GM12878 (cell line): Measurements from ENCODE around the gene TRAF7. TPM values are rescaled to one million over a fixed set of nuclear protein-coding genes. Genes with fewer than 3 reads are reported as not detected.

Experiments
- ATAC-seq: fragments of 200-7000 bp; cut with Tn5 transposase; 3 replicates; pipeline ENCODE4 v1.9.1; 2020; ENCODE audit warnings: mild to moderate bottlenecking, moderate library complexity
- BruUV-seq: library from RNA; stranded (reverse); fragments of 400-500 nt; replicated peaks from 2 replicates; lab custom pipeline; 2021; lab: Mats Ljungman, UMichigan
- CTCF ChIA-PET: fragments of 300-600 bp; sonication (Branson Sonifier 250); formaldehyde crosslinking; extraction: SDS; loops from one replicate; lab custom pipeline; 2021; ENCODE audit warnings: inconsistent platforms; lab: Yijun Ruan, JAX
- POLR2A ChIA-PET: fragments of 350-600 bp; formaldehyde crosslinking; extraction: SDS; loops from one replicate; lab custom pipeline; 2021; ENCODE audit warnings: inconsistent platforms; lab: Charles Lee
- RAD21 ChIA-PET: fragments of 300-600 bp; sonication (Branson Sonifier 250); formaldehyde crosslinking; loops from one replicate; lab custom pipeline; 2023; ENCODE audit warnings: antibody characterized with exemption; ENCODE audit not compliant: unreplicated experiment; lab: Charles Lee
- SMC1A ChIA-PET: fragments of 300-600 bp; sonication (Branson Sonifier 250); formaldehyde crosslinking; loops from one replicate; lab custom pipeline; 2023; ENCODE audit not compliant: unreplicated experiment, uncharacterized antibody; lab: Charles Lee
- DNase-seq: peaks from one replicate; pipeline ENCODE4 v3.0.0-alpha.2; 2011; ENCODE audit warnings: low read depth, low spot score
- FAIRE-seq: peaks from 3 replicates; lab custom pipeline; 2011; peaks lifted over from hg19 to GRCh38; lab: Jason Lieb, UNC
- H2AFZ ChIP-seq: 2 replicates; pipeline ENCODE4 v1.6.0; 2011; ENCODE audit warnings: low read depth, low read length, control low read depth; ENCODE audit not compliant: control insufficient read depth
- H3K27ac ChIP-seq: 2 replicates; pipeline ENCODE4 v1.5.1; 2011; ENCODE audit warnings: control low read depth; ENCODE audit not compliant: control insufficient read depth, insufficient read depth
- H3K27me3 ChIP-seq, 2 experiments: replicated peaks in 1 of 2; 2 replicates each; pipeline versions ENCODE4 v1.6.0 to v1.6.1; 2011; ENCODE audit warnings: low read length in 1 of 2; ENCODE audit not compliant: control insufficient read depth in 2 of 2, insufficient read depth in 2 of 2
- H3K36me3 ChIP-seq, 2 experiments: 2 replicates each; pipeline ENCODE4 v1.5.1; 2011; ENCODE audit warnings: low read length in 1 of 2; ENCODE audit not compliant: control insufficient read depth in 2 of 2, insufficient read depth in 2 of 2
- H3K4me1 ChIP-seq: 2 replicates; pipeline ENCODE4 v1.6.1; 2011; ENCODE audit warnings: mild to moderate bottlenecking, low read length, moderate library complexity, mixed read lengths; ENCODE audit not compliant: control insufficient read depth, insufficient read depth
- H3K4me2 ChIP-seq: 2 replicates; pipeline ENCODE4 v1.6.0; 2011; ENCODE audit warnings: control low read depth; ENCODE audit not compliant: control insufficient read depth, insufficient read depth
- H3K4me3 ChIP-seq: fragments of 200-600 bp; sonication (generic); 2 replicates; pipeline ENCODE4 v1.5.1; 2016
- H3K79me2 ChIP-seq: 2 replicates; pipeline ENCODE4 v1.6.0; 2011; ENCODE audit warnings: low read length; ENCODE audit not compliant: control insufficient read depth, insufficient read depth
- H3K9ac ChIP-seq: 2 replicates; pipeline ENCODE4 v1.8.0; 2011; ENCODE audit warnings: low read length, control low read depth, mixed read lengths; ENCODE audit not compliant: control insufficient read depth, insufficient read depth
- H3K9me3 ChIP-seq: replicated peaks from 3 replicates; pipeline ENCODE4 v1.5.1; 2011; ENCODE audit warnings: mild to moderate bottlenecking, low read length; ENCODE audit not compliant: control insufficient read depth, insufficient read depth
- H4K20me1 ChIP-seq: 2 replicates; pipeline ENCODE4 v1.6.0; 2011; ENCODE audit not compliant: control insufficient read depth, insufficient read depth
- BMI1 ChIP-seq: fragments of 450-650 bp; IDR thresholded peaks from 2 replicates; pipeline ENCODE4 v1.6.1; 2016; ENCODE audit warnings: mild to moderate bottlenecking, moderate library complexity, borderline replicate concordance
- CBX5 ChIP-seq: sonication (generic); IDR thresholded peaks from 2 replicates; pipeline ENCODE4 v1.6.1; 2016; ENCODE audit warnings: low read depth, moderate library complexity, mild to moderate bottlenecking, inconsistent platforms
- CREB1 ChIP-seq: IDR thresholded peaks from 2 replicates; pipeline ENCODE4 v1.6.1; 2012; ENCODE audit warnings: low read depth, mild to moderate bottlenecking, inconsistent platforms
- EZH2 ChIP-seq: IDR thresholded peaks from 2 replicates; pipeline ENCODE4 v1.6.1; 2012; ENCODE audit warnings: low read depth, mild to moderate bottlenecking, control low read depth, inconsistent platforms, low read length, borderline replicate concordance; ENCODE audit not compliant: control insufficient read depth
- FOXM1 ChIP-seq: IDR thresholded peaks from 2 replicates; pipeline ENCODE4 v1.6.1; 2012; ENCODE audit warnings: low read depth, mild to moderate bottlenecking, inconsistent platforms, low read length, moderate library complexity
- MYC ChIP-seq: IDR thresholded peaks from 2 replicates; pipeline ENCODE4 v1.6.1; 2011; ENCODE audit warnings: mild to moderate bottlenecking, low read length, moderate library complexity, inconsistent platforms; ENCODE audit not compliant: insufficient read depth, insufficient replicate concordance, insufficient read length, severe bottlenecking
- NRF1 ChIP-seq: conservative IDR thresholded peaks from 2 replicates; pipeline ENCODE4 v1.6.1; 2011; ENCODE audit warnings: mild to moderate bottlenecking, low read depth, low read length, improper control_type of control experiment
- POU2F2 ChIP-seq: IDR thresholded peaks from 3 replicates; pipeline ENCODE4 v1.6.1; 2011; ENCODE audit warnings: low read depth, mild to moderate bottlenecking, low read length, borderline replicate concordance
- TARDBP ChIP-seq: IDR thresholded peaks from 2 replicates; pipeline ENCODE4 v1.6.1; 2016; ENCODE audit warnings: borderline replicate concordance
- TCF3 ChIP-seq: IDR thresholded peaks from 2 replicates; pipeline ENCODE4 v1.6.1; 2012; ENCODE audit warnings: low read depth, mild to moderate bottlenecking, low read length, borderline replicate concordance; ENCODE audit not compliant: insufficient read depth
- ZNF217 ChIP-seq: fragments of 450-650 bp; IDR thresholded peaks from 2 replicates; pipeline ENCODE4 v1.6.1; 2017; ENCODE audit warnings: antibody characterized with exemption, mild to moderate bottlenecking
- WGBS: methylation state at CpG from one replicate; pipeline ENCODE4 v1.1.6; 2016; ENCODE audit warnings: low lambda C conversion rate; ENCODE audit not compliant: insufficient replicate concordance, insufficient coverage; ENCODE audit errors: missing lambda C conversion rate; 5-methylcytosine and 5-hydroxymethylcytosine counted together
- in situ Hi-C: fragments of 300-500 bp; cut with MboI; formaldehyde crosslinking; loops from 9 replicates; pipeline ENCODE4 v1.14.3; 2018; ENCODE audit warnings: mixed read lengths
- intact Hi-C: fragments of 100-400 bp; cut with micrococcal nuclease; formaldehyde crosslinking; loops from one replicate; pipeline ENCODE4 v1.14.2; 2022; ENCODE audit not compliant: unreplicated experiment
- polyA plus RNA-seq, 11 experiments: library from polyadenylated mRNA; depleted of rRNA in 4 of 11; unstranded in 6 of 11; stranded (reverse) in 5 of 11; fragments of >200 nt; fragmentation: Nextera tagmentation in 4 of 11; fragmentation: Illumina TruSeq in 1 of 11; extraction: Ambion mirVana in 4 of 11; extraction: Trizol in 1 of 11; gene quantifications; 1 replicate in 1 of 11; 2 replicates in 10 of 11; pipeline versions ENCODE4 v1.2.1 to v1.2.3, GENCODE V29; 2011 to 2016; ENCODE audit warnings: inconsistent platforms in 2 of 11, missing spikeins in 2 of 11, low read depth in 1 of 11
- total RNA-seq, 4 experiments: library from RNA; depleted of rRNA in 3 of 4; stranded (reverse); fragments of >200 nt in 3 of 4; fragmentation: Illumina TruSeq in 1 of 4; extraction: Trizol in 1 of 4; gene quantifications; 2 replicates each; pipeline versions ENCODE4 v1.2.1 to v1.2.3, GENCODE V29; 2013 to 2021
- TF ChIP-seq, protein P1 (sequence below): IDR thresholded peaks from 2 replicates; pipeline ENCODE4 v1.6.1; 2011; ENCODE audit warnings: low read depth, mild to moderate bottlenecking, low read length, moderate library complexity, borderline replicate concordance; ENCODE audit errors: extremely low read depth
- TF ChIP-seq, protein P2 (sequence below): fragments of 450-650 bp; IDR thresholded peaks from 2 replicates; pipeline ENCODE4 v1.6.1; 2016; ENCODE audit warnings: mild to moderate bottlenecking
- TF ChIP-seq, protein P3 (sequence below): fragments of 150-350 bp; IDR thresholded peaks from 2 replicates; pipeline ENCODE4 v1.6.1; 2016; ENCODE audit warnings: low read depth, low read length
- TF ChIP-seq, protein P4 (sequence below): IDR thresholded peaks from 2 replicates; pipeline ENCODE4 v1.6.1; 2012; ENCODE audit warnings: low read depth, low read length, improper control_type of control experiment
- TF ChIP-seq, protein P5 (sequence below): IDR thresholded peaks from 2 replicates; pipeline ENCODE4 v1.6.1; 2011; ENCODE audit warnings: low read depth, low read length, improper control_type of control experiment, borderline replicate concordance

The TRAF7 gene
- total and polyA plus RNA-seq, 10 of the 15 experiments (the other 5 are each of a cell fraction or from before 2014, with no cell fraction given) = 0.61 to 87.0 (median 30.0) TPM

DNA sequence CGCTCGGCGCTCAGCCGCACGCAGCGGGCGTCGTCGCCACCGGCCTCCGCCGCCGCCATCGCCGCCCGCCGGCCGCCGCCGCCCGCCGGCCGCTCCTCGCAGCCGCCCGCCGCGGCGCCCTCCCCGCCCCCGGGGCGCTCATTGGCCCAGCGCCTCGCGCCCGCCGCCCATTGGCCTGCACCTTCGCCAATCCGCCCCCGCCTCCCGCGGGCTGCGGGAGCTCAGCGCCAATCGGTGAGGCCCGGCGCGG lies 59.1 kb downstream of the TRAF7 start, which contains the start of gene PGP:
PGP (minus strand) TSS at position 122 of the 250 bp plus-strand sequence; CDS start at position 59, 63 bp downstream.
- ChIA-PET RAD21 (interaction anchor here (0.8 to 1.3 kb wide), 5 partner anchors 9 to 216 kb away, joined by 3 to 7 read pairs (median 4); partner anchors contain the start of genes ECI1 and TRAF7), POLR2A (interaction anchor here (0.5 to 1.7 kb wide), 11 partner anchors 8 to 389 kb away, joined by 3 to 11 read pairs (median 5); partner anchors contain the start of genes ECI1, MLST8, NTHL1 and TRAF7), CTCF (interaction anchor here (1.0 to 1.5 kb wide), 2 partner anchors 9 to 20 kb away, joined by 3 to 6 read pairs; partner anchors contain the start of gene MLST8), SMC1A (interaction anchor here (0.7 to 1.0 kb wide), 2 partner anchors 8 to 60 kb away, joined by 3 to 4 read pairs; partner anchors contain the start of genes E4F1 and TRAF7)
- Histone ChIP-seq H3K9ac (peak within 1 kb of the TSS; percentile 88), H4K20me1 (no peaks in the 10 kb centered on the region), H3K27ac (peak within 1 kb of the TSS; percentile 87), H3K27me3 (no peaks in the 10 kb centered on the region), H3K36me3 (peaks cover 0 to 3% of the 10 kb centered on the region in 2 experiments; a peak in 2 of 4 replicates), H3K79me2 (peaks cover 16% of the 10 kb centered on the region), H3K4me1 (no peaks in the 10 kb centered on the region), H3K4me3 (peak within 1 kb of the TSS; percentile 88), H2AFZ (peak within 1 kb of the TSS; percentile 96), H3K4me2 (peak within 1 kb of the TSS; percentile 82), H3K9me3 (no peaks in the 10 kb centered on the region)
- no peak for ATAC-seq
- DNase-seq = no peak
- FAIRE-seq = peak; percentile 97
- intact Hi-C loops (no loop called here), in situ Hi-C loops (no loop called here)
- under 1% methylated on average over 23 of the region's 48 CpGs for WGBS
- no TSS peak for BruUV-seq
- 0 out of 2 replicates have a peak, but pooled peaks have one; percentile 96 for TF ChIP-seq EZH2
- TF ChIP-seq, protein P1, sequence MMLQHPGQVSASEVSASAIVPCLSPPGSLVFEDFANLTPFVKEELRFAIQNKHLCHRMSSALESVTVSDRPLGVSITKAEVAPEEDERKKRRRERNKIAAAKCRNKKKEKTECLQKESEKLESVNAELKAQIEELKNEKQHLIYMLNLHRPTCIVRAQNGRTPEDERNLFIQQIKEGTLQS = peak; percentile 78; the same call in 1 of the 2 replicates
- no peak for TF ChIP-seq CREB1
- TF ChIP-seq, protein P2, sequence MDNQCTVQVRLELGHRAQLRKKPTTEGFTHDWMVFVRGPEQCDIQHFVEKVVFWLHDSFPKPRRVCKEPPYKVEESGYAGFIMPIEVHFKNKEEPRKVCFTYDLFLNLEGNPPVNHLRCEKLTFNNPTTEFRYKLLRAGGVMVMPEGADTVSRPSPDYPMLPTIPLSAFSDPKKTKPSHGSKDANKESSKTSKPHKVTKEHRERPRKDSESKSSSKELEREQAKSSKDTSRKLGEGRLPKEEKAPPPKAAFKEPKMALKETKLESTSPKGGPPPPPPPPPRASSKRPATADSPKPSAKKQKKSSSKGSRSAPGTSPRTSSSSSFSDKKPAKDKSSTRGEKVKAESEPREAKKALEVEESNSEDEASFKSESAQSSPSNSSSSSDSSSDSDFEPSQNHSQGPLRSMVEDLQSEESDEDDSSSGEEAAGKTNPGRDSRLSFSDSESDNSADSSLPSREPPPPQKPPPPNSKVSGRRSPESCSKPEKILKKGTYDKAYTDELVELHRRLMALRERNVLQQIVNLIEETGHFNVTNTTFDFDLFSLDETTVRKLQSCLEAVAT = no peak
- TF ChIP-seq NRF1 = no peak
- TF ChIP-seq, protein P3, sequence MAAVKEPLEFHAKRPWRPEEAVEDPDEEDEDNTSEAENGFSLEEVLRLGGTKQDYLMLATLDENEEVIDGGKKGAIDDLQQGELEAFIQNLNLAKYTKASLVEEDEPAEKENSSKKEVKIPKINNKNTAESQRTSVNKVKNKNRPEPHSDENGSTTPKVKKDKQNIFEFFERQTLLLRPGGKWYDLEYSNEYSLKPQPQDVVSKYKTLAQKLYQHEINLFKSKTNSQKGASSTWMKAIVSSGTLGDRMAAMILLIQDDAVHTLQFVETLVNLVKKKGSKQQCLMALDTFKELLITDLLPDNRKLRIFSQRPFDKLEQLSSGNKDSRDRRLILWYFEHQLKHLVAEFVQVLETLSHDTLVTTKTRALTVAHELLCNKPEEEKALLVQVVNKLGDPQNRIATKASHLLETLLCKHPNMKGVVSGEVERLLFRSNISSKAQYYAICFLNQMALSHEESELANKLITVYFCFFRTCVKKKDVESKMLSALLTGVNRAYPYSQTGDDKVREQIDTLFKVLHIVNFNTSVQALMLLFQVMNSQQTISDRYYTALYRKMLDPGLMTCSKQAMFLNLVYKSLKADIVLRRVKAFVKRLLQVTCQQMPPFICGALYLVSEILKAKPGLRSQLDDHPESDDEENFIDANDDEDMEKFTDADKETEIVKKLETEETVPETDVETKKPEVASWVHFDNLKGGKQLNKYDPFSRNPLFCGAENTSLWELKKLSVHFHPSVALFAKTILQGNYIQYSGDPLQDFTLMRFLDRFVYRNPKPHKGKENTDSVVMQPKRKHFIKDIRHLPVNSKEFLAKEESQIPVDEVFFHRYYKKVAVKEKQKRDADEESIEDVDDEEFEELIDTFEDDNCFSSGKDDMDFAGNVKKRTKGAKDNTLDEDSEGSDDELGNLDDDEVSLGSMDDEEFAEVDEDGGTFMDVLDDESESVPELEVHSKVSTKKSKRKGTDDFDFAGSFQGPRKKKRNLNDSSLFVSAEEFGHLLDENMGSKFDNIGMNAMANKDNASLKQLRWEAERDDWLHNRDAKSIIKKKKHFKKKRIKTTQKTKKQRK = peak; percentile 50; the same call in 1 of the 2 replicates
- TF ChIP-seq, protein P4, sequence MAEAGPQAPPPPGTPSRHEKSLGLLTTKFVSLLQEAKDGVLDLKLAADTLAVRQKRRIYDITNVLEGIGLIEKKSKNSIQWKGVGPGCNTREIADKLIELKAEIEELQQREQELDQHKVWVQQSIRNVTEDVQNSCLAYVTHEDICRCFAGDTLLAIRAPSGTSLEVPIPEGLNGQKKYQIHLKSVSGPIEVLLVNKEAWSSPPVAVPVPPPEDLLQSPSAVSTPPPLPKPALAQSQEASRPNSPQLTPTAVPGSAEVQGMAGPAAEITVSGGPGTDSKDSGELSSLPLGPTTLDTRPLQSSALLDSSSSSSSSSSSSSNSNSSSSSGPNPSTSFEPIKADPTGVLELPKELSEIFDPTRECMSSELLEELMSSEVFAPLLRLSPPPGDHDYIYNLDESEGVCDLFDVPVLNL = no peak
- TF ChIP-seq, protein P5, sequence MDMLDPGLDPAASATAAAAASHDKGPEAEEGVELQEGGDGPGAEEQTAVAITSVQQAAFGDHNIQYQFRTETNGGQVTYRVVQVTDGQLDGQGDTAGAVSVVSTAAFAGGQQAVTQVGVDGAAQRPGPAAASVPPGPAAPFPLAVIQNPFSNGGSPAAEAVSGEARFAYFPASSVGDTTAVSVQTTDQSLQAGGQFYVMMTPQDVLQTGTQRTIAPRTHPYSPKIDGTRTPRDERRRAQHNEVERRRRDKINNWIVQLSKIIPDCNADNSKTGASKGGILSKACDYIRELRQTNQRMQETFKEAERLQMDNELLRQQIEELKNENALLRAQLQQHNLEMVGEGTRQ = no peak
- peak; percentile 95 for TF ChIP-seq TARDBP
- 0 out of 2 replicates have a peak, but pooled peaks have one; percentile 29 for TF ChIP-seq FOXM1
- no peak for TF ChIP-seq TCF3
- no peak for TF ChIP-seq ZNF217
- no peak for TF ChIP-seq POU2F2
- TF ChIP-seq BMI1 = no peak
- TF ChIP-seq CBX5 = no peak
- no peak for TF ChIP-seq MYC
